Suprapubic skin (tissue), 4 donors: ENCODE measurements around the gene ANLN.

Experiments
- CTCF ChIP-seq, 2 donors: fragments of 200-600 bp in 1 of 2; fragments of 450-650 bp in 1 of 2; sonication (generic) in 1 of 2; IDR thresholded peaks; one replicate each; pipeline ENCODE4 v1.5.1; 2016 to 2019; ENCODE audit warnings: antibody characterized with exemption in 2 of 2, mild to moderate bottlenecking in 1 of 2, moderate library complexity in 1 of 2
- EP300 ChIP-seq: sonication (generic); formaldehyde crosslinking; IDR thresholded peaks from one replicate; pipeline ENCODE4 v1.6.1; 2017; ENCODE audit warnings: antibody characterized with exemption
- POLR2AphosphoS5 ChIP-seq, 3 donors: sonication (generic); formaldehyde crosslinking; IDR thresholded peaks; one replicate each; pipeline ENCODE4 v1.6.1; 2017; ENCODE audit warnings: antibody characterized with exemption in 3 of 3

GRCh38 chr7:36370046-36370445, 19.6 kb upstream of the ANLN start:
- TF ChIP-seq CTCF (IDR thresholded peaks at IDR 0.05), result no peak
- no peak for TF ChIP-seq POLR2AphosphoS5 (IDR thresholded peaks at IDR 0.05)
- no peak for TF ChIP-seq EP300
